Neural progenitor cell (in vitro differentiated cells): ENCODE data around the gene SMTN. TPM values are rescaled to one million over a fixed set of nuclear protein-coding genes. Genes with fewer than 3 reads are reported as not detected.

Experiments used
- DNase-seq: peaks from one replicate; pipeline ENCODE4 v3.0.0-alpha.2; 2016; ENCODE audit warnings: low spot score
- H2AFZ ChIP-seq: fragments of 200-600 bp; sonication (generic); replicated peaks from 2 replicates; pipeline ENCODE4 v1.6.1; 2016; ENCODE audit warnings: antibody characterized with exemption
- H3F3A ChIP-seq: fragments of 200-600 bp; sonication (generic); 2 replicates; pipeline ENCODE4 v1.6.1; 2016; ENCODE audit warnings: antibody characterized with exemption, low read depth
- H3K27ac ChIP-seq: fragments of 200-600 bp; sonication (generic); 2 replicates; pipeline ENCODE4 v1.5.1; 2016; ENCODE audit warnings: mild to moderate bottlenecking
- H3K27me3 ChIP-seq: fragments of 200-600 bp; sonication (generic); 2 replicates; pipeline ENCODE4 v1.6.1; 2016; ENCODE audit warnings: mild to moderate bottlenecking, moderate library complexity
- H3K36me3 ChIP-seq: fragments of 200-600 bp; sonication (generic); 2 replicates; pipeline ENCODE4 v1.5.1; 2016
- H3K4me1 ChIP-seq: fragments of 200-600 bp; sonication (generic); 2 replicates; pipeline ENCODE4 v1.6.1; 2016; ENCODE audit warnings: mixed run types
- H3K4me2 ChIP-seq: fragments of 200-600 bp; sonication (generic); 2 replicates; pipeline ENCODE4 v1.6.1; 2016
- H3K4me3 ChIP-seq: fragments of 200-600 bp; sonication (generic); 2 replicates; pipeline ENCODE4 v1.5.1; 2016
- H3K79me2 ChIP-seq: fragments of 200-600 bp; sonication (generic); 2 replicates; pipeline ENCODE4 v1.6.1; 2016; ENCODE audit warnings: low read depth
- H3K9ac ChIP-seq: fragments of 200-600 bp; sonication (generic); 2 replicates; pipeline ENCODE4 v1.6.1; 2016
- H3K9me3 ChIP-seq: fragments of 200-600 bp; sonication (generic); 2 replicates; pipeline ENCODE4 v1.5.1; 2016; ENCODE audit warnings: low read depth
- H4K20me1 ChIP-seq: fragments of 200-600 bp; sonication (generic); 2 replicates; pipeline ENCODE4 v1.6.1; 2016; ENCODE audit warnings: low read depth
- H3K27ac Mint-ChIP-seq: 3 replicates; pipeline ENCODE4 v1.8.0; 2021; ENCODE audit warnings: mixed read lengths
- H3K27me3 Mint-ChIP-seq: 2 replicates; pipeline ENCODE4 v1.8.0; 2022; ENCODE audit warnings: low read depth, mild to moderate bottlenecking, inconsistent platforms, moderate library complexity, mixed read lengths; ENCODE audit not compliant: insufficient read depth
- H3K36me3 Mint-ChIP-seq: 3 replicates; pipeline ENCODE4 v1.8.0; 2021; ENCODE audit warnings: mixed read lengths
- H3K4me1 Mint-ChIP-seq: 3 replicates; pipeline ENCODE4 v1.8.0; 2021; ENCODE audit warnings: mixed read lengths
- H3K4me3 Mint-ChIP-seq: 3 replicates; pipeline ENCODE4 v1.8.0; 2021; ENCODE audit warnings: mild to moderate bottlenecking, moderate library complexity, mixed read lengths
- H3K9me3 Mint-ChIP-seq: 3 replicates; pipeline ENCODE4 v1.8.0; 2020; ENCODE audit warnings: mixed read lengths
- EZH2 ChIP-seq: fragments of 200-600 bp; sonication (generic); IDR thresholded peaks from 2 replicates; pipeline ENCODE4 v1.6.1; 2017; ENCODE audit warnings: antibody characterized with exemption, mild to moderate bottlenecking, moderate library complexity
- EZH2phosphoT487 ChIP-seq: fragments of 200-600 bp; sonication (generic); IDR thresholded peaks from 2 replicates; pipeline ENCODE4 v1.6.1; 2017; ENCODE audit warnings: antibody characterized with exemption
- total RNA-seq: library from RNA; depleted of rRNA; stranded (reverse); fragments of >200 nt; gene quantifications from 2 replicates; pipeline ENCODE4 v1.2.3, GENCODE V29; 2015; ENCODE audit warnings: low replicate concordance
- TF ChIP-seq, protein P1 (sequence below): fragments of 200-600 bp; sonication (generic); IDR thresholded peaks from 2 replicates; pipeline ENCODE4 v1.5.1; 2017; ENCODE audit warnings: antibody characterized with exemption, mild to moderate bottlenecking

SMTN gene
- total RNA-seq, 1 donor from 2014 or later: 14.1 TPM

DNA sequence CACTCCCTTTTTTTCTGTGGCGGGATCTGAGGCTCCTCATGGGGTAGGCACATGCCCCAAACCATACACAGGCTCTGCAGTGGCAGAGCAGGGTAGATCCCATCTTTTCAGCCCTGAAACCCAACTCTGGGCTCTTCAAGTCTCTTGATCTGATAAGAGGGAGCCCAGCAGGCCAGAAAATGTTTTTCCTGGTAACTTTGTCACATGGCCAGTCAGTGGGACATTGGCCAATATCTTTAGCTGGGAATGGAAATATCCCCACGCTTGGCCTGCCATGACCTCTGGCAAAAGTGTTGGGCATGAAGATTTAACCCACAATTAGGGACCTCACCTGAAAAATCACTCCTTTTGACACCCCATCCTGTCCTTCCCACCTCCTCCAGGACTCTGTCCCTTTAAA, 49.8 kb downstream of the SMTN start:
- Mint-ChIP-seq H3K9me3 (no peaks in the 10 kb centered on the region), H3K36me3 (peaks cover 4% of the 10 kb centered on the region), H3K27ac (no peak overlapping the region), H3K4me3 (no peak overlapping the region), H3K27me3 (peaks cover 2% of the 10 kb centered on the region), H3K4me1 (no peaks in the 10 kb centered on the region)
- H3K4me2 ChIP-seq: no peak overlapping the region
- no peak overlapping the region for H2AFZ ChIP-seq
- no peaks in the 10 kb centered on the region for H3F3A ChIP-seq
- no peak for DNase-seq
- no peak overlapping the region for H3K4me3 ChIP-seq
- H3K9ac ChIP-seq: no peak overlapping the region
- H3K36me3 ChIP-seq: no peaks in the 10 kb centered on the region
- no peaks in the 10 kb centered on the region for H3K79me2 ChIP-seq
- no peaks in the 10 kb centered on the region for H3K4me1 ChIP-seq
- no peak overlapping the region for H3K27ac ChIP-seq
- H4K20me1 ChIP-seq: no peaks in the 10 kb centered on the region
- no peaks in the 10 kb centered on the region for H3K27me3 ChIP-seq
- H3K9me3 ChIP-seq: no peaks in the 10 kb centered on the region
- TF ChIP-seq, protein P1, sequence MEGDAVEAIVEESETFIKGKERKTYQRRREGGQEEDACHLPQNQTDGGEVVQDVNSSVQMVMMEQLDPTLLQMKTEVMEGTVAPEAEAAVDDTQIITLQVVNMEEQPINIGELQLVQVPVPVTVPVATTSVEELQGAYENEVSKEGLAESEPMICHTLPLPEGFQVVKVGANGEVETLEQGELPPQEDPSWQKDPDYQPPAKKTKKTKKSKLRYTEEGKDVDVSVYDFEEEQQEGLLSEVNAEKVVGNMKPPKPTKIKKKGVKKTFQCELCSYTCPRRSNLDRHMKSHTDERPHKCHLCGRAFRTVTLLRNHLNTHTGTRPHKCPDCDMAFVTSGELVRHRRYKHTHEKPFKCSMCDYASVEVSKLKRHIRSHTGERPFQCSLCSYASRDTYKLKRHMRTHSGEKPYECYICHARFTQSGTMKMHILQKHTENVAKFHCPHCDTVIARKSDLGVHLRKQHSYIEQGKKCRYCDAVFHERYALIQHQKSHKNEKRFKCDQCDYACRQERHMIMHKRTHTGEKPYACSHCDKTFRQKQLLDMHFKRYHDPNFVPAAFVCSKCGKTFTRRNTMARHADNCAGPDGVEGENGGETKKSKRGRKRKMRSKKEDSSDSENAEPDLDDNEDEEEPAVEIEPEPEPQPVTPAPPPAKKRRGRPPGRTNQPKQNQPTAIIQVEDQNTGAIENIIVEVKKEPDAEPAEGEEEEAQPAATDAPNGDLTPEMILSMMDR: no peak
- TF ChIP-seq EZH2phosphoT487 (no peak), EZH2 (no peak)

DNA sequence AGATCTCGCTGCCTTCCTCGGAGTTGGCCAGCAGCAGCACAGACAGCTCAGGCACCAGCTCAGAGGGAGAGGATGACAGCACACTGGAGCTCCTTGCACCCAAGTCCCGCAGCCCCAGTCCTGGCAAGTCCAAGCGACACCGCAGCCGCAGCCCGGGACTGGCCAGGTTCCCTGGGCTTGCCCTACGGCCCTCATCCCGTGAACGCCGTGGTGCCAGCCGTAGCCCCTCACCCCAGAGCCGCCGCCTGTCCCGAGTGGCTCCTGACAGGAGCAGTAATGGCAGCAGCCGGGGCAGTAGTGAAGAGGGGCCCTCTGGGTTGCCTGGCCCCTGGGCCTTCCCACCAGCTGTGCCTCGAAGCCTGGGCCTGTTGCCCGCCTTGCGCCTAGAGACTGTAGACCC, 52.8 kb downstream of the SMTN start:
- Histone ChIP-seq H3K4me1 (no peaks in the 10 kb centered on the region), H3K9ac (no peak overlapping the region), H3K27me3 (no peaks in the 10 kb centered on the region), H3F3A (no peaks in the 10 kb centered on the region), H3K4me3 (no peak overlapping the region), H3K79me2 (no peaks in the 10 kb centered on the region), H3K36me3 (no peaks in the 10 kb centered on the region), H3K4me2 (no peak overlapping the region), H3K9me3 (no peaks in the 10 kb centered on the region), H4K20me1 (no peaks in the 10 kb centered on the region), H2AFZ (no peak overlapping the region), H3K27ac (no peak overlapping the region)
- Mint-ChIP-seq H3K9me3 (no peaks in the 10 kb centered on the region), H3K36me3 (peaks cover 7% of the 10 kb centered on the region), H3K27me3 (peaks cover 6% of the 10 kb centered on the region), H3K4me1 (peaks cover 12% of the 10 kb centered on the region), H3K27ac (no peak overlapping the region), H3K4me3 (no peak overlapping the region)
- TF ChIP-seq, protein P1: no peak
- TF ChIP-seq EZH2phosphoT487 (no peak), EZH2 (no peak)
- DNase-seq: no peak

DNA sequence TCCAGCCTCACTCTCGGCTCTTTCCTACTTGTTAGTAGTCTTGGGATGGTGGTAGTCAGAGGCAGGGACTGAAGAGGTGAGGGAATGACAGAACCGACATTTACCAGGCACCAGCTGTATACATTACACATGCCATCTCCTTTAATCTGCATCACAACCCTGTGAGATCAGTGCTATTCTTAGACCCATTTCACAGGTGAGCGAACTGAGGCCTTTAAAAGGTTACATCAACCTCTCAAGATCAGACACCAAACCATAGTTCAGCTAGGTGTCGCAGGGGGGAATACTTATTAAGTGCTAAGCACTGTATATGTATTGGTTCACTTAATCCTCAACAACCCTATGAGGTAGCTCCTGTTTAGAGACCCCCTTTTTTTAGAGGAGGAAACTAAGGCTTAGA, 53.6 kb downstream of the SMTN start:
- no peaks in the 10 kb centered on the region for H3K9me3 ChIP-seq
- no peaks in the 10 kb centered on the region for H3K36me3 ChIP-seq
- no peak for DNase-seq
- Mint-ChIP-seq H3K9me3 (no peaks in the 10 kb centered on the region), H3K27ac (no peak overlapping the region), H3K4me1 (peaks cover 19% of the 10 kb centered on the region), H3K36me3 (peaks cover 7% of the 10 kb centered on the region), H3K4me3 (no peak overlapping the region), H3K27me3 (peaks cover 8% of the 10 kb centered on the region)
- no peaks in the 10 kb centered on the region for H4K20me1 ChIP-seq
- TF ChIP-seq, protein P1: no peak
- TF ChIP-seq EZH2phosphoT487 (no peak), EZH2 (no peak)
- H3K4me1 ChIP-seq: peaks cover 4% of the 10 kb centered on the region
- H3K9ac ChIP-seq: no peak overlapping the region
- peaks cover 5% of the 10 kb centered on the region for H3K27me3 ChIP-seq
- no peak overlapping the region for H3K4me3 ChIP-seq
- no peaks in the 10 kb centered on the region for H3F3A ChIP-seq
- no peak overlapping the region for H3K4me2 ChIP-seq
- no peak overlapping the region for H2AFZ ChIP-seq
- no peak overlapping the region for H3K27ac ChIP-seq
- no peaks in the 10 kb centered on the region for H3K79me2 ChIP-seq
